ENCODE data around the gene FBXL17. TPM values are rescaled to one million over a fixed set of nuclear protein-coding genes. Genes with fewer than 3 reads are reported as not detected.

The FBXL17 gene
- total and polyA plus RNA-seq, 3 experiments from 2014 or later: 6.4 to 8.2 (median 6.9) TPM

DNA sequence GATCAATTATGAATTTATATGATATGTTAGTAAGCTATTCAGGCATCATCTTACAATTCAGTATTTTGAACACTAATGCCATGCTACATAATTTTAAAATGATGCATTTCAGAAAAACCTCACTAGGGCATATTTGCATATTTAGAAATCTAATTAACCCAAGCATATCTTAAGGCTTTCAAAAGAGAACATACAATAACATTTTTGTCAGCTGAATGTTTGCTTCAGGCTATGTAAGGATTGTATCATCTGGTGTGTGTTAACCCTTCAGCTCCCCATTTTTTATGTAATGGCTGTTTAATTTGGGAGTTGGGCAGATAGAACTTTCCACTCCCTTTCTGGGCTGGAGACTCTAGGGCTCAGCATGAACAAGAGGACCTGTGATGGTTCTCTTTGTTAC is 412.1 kb downstream of the FBXL17 start:
- no peaks in the 10 kb centered on the region for H3K4me1 ChIP-seq (ENCODE audit: insufficient read depth, low read length)
- no peaks in the 10 kb centered on the region for H3K27me3 ChIP-seq (ENCODE audit: insufficient read depth, low read length, poor library complexity, severe bottlenecking)
- Mint-ChIP-seq H3K4me3 (no peak overlapping the region), H3K4me1 (peaks cover 0 to 1% (median 0%) of the 10 kb centered on the region in 3 donors), H3K36me3 (peaks cover 0 to 15% (median 10%) of the 10 kb centered on the region in 3 donors), H3K9me3 (no peaks in the 10 kb centered on the region), H3K27ac (no peak overlapping the region), H3K27me3 (no peaks in the 10 kb centered on the region)
- H3K9me3 ChIP-seq (ENCODE audit: low read length): no peaks in the 10 kb centered on the region
- H3K4me3 ChIP-seq (ENCODE audit: low read length): no peak overlapping the region
- H3K36me3 ChIP-seq (ENCODE audit: insufficient read depth, low read length): no peaks in the 10 kb centered on the region
- DNase-seq: no peak
- H3K27ac ChIP-seq (ENCODE audit: low read depth, low read length): no peak overlapping the region
- ChIA-PET POLR2A (no interaction called here), CTCF (no interaction called here)

DNA sequence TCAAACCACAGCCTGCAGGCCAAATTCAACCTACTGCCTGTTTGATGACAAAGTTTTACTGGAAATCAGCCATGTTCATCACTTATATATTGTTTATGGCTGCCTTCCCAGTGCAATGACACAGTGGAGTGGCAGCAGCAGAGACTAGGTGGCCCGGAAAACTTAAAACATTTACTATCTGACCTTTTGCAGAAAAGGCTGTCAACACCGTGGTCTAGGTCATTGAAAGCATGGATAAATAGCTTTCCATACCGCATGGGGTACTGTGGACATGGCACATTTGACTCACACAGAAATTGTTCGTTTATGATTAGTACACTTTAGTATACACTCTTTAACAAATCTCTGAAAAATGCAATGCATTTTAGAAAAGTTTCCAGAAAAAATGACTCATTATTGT is 412.9 kb downstream of the FBXL17 start:
- Histone ChIP-seq H3K4me3 (ENCODE audit: low read length) (no peak overlapping the region), H3K27me3 (ENCODE audit: insufficient read depth, low read length, poor library complexity, severe bottlenecking) (no peaks in the 10 kb centered on the region), H3K27ac (ENCODE audit: low read depth, low read length) (no peak overlapping the region), H3K4me1 (ENCODE audit: insufficient read depth, low read length) (no peaks in the 10 kb centered on the region), H3K9me3 (ENCODE audit: low read length) (no peaks in the 10 kb centered on the region), H3K36me3 (ENCODE audit: insufficient read depth, low read length) (no peaks in the 10 kb centered on the region)
- no peak for DNase-seq
- peaks cover 0 to 15% (median 10%) of the 10 kb centered on the region in 3 donors for H3K36me3 Mint-ChIP-seq
- peaks cover 0 to 1% (median 0%) of the 10 kb centered on the region in 3 donors for H3K4me1 Mint-ChIP-seq
- H3K4me3 Mint-ChIP-seq: no peak overlapping the region
- no peak overlapping the region for H3K27ac Mint-ChIP-seq
- ChIA-PET CTCF (no interaction called here), POLR2A (no interaction called here)
- H3K27me3 Mint-ChIP-seq: no peaks in the 10 kb centered on the region
- H3K9me3 Mint-ChIP-seq: no peaks in the 10 kb centered on the region

DNA sequence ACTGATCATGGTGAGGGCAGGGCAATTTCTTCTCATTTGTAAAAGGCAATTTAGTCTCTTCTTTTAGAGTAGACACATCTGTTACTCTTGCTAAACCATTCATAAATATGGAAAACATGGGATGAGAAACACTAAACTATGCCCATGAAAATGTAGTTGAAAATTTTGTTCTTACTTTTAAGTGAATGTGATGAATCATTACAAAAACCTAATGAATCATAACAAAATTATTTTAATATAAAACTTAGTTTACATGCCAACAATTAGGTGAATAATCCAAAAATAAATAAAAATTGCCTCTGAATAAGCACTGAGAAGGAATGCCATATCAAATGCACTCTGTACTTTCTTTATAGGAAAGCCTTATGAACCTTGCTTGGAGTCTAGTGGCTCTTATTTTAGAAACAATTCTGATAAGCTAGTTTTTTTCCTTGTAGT is 413.5 kb downstream of the FBXL17 start:
- ChIA-PET POLR2A (no interaction called here), CTCF (no interaction called here)
- Histone ChIP-seq H3K36me3 (ENCODE audit: insufficient read depth, low read length) (no peaks in the 10 kb centered on the region), H3K9me3 (ENCODE audit: low read length) (no peaks in the 10 kb centered on the region), H3K4me3 (ENCODE audit: low read length) (no peak overlapping the region), H3K4me1 (ENCODE audit: insufficient read depth, low read length) (no peaks in the 10 kb centered on the region), H3K27ac (ENCODE audit: low read depth, low read length) (no peak overlapping the region), H3K27me3 (ENCODE audit: insufficient read depth, low read length, poor library complexity, severe bottlenecking) (no peaks in the 10 kb centered on the region)
- Mint-ChIP-seq H3K9me3 (no peaks in the 10 kb centered on the region), H3K27ac (no peak overlapping the region), H3K4me1 (peaks cover 0 to 1% (median 0%) of the 10 kb centered on the region in 3 donors), H3K4me3 (no peak overlapping the region), H3K27me3 (no peaks in the 10 kb centered on the region), H3K36me3 (peaks cover 0 to 15% (median 10%) of the 10 kb centered on the region in 3 donors)
- no peak for DNase-seq

DNA sequence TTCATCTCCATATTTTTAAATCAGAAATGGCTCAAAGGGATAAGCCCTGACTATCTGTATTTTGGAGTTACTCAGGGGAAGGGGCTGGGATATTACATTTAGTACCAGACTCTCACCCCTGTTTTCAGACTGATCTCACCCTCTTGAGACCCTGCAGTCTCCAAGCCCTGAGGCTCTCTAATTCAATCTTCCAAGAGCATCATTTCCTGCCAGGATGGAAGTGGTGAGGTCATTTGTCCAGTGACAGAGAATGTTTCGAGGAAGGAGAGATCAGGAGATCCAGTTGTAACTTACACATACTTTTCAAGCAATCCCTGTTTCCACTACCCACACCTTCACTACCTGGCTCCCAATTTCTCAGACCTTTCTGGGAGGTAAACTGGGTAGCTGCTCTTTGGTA is 415.7 kb downstream of the FBXL17 start:
- DNase-seq: no peak
- Mint-ChIP-seq H3K36me3 (peaks cover 0 to 7% (median 4%) of the 10 kb centered on the region in 3 donors), H3K4me1 (peaks cover 0 to 1% (median 0%) of the 10 kb centered on the region in 3 donors), H3K27me3 (no peaks in the 10 kb centered on the region), H3K9me3 (no peaks in the 10 kb centered on the region), H3K4me3 (no peak overlapping the region), H3K27ac (peak overlapping the region in 1 of 8 donors; percentile 87)
- H3K27me3 ChIP-seq (ENCODE audit: insufficient read depth, low read length, poor library complexity, severe bottlenecking): no peaks in the 10 kb centered on the region
- H3K4me3 ChIP-seq (ENCODE audit: low read length): no peak overlapping the region
- no peaks in the 10 kb centered on the region for H3K4me1 ChIP-seq (ENCODE audit: insufficient read depth, low read length)
- H3K36me3 ChIP-seq (ENCODE audit: insufficient read depth, low read length): no peaks in the 10 kb centered on the region
- H3K27ac ChIP-seq (ENCODE audit: low read depth, low read length): no peak overlapping the region
- no peaks in the 10 kb centered on the region for H3K9me3 ChIP-seq (ENCODE audit: low read length)
- ChIA-PET CTCF (no interaction called here), POLR2A (no interaction called here)

DNA sequence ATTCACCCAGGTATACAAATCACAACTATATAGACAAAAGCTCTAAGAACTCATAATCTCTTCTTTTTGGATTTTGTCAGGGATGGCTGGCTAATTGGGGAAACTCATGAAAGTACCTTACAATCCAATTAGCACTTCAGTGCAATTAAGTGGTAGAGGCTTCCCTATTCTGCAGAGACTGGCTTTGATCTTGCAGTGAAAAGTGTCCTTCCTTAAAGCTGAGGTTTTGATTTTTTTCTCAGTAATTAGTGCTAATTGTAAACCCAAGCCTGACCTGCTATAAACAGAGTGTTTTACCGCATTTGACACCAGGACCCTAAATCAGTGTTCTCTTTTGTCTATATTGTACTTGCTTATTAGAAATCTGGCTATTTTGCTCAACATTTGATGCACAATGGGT is 417.2 kb downstream of the FBXL17 start:
- Mint-ChIP-seq H3K27ac (no peak overlapping the region), H3K4me1 (peaks cover 0 to 1% (median 0%) of the 10 kb centered on the region in 3 donors), H3K27me3 (no peaks in the 10 kb centered on the region), H3K9me3 (no peaks in the 10 kb centered on the region), H3K36me3 (peaks cover 0 to 7% (median 0%) of the 10 kb centered on the region in 3 donors), H3K4me3 (no peak overlapping the region)
- DNase-seq: no peak
- Histone ChIP-seq H3K4me1 (ENCODE audit: insufficient read depth, low read length) (no peaks in the 10 kb centered on the region), H3K4me3 (ENCODE audit: low read length) (no peak overlapping the region), H3K27ac (ENCODE audit: low read depth, low read length) (no peak overlapping the region), H3K27me3 (ENCODE audit: insufficient read depth, low read length, poor library complexity, severe bottlenecking) (no peaks in the 10 kb centered on the region), H3K36me3 (ENCODE audit: insufficient read depth, low read length) (no peaks in the 10 kb centered on the region), H3K9me3 (ENCODE audit: low read length) (no peaks in the 10 kb centered on the region)
- ChIA-PET POLR2A (no interaction called here), CTCF (no interaction called here)

DNA sequence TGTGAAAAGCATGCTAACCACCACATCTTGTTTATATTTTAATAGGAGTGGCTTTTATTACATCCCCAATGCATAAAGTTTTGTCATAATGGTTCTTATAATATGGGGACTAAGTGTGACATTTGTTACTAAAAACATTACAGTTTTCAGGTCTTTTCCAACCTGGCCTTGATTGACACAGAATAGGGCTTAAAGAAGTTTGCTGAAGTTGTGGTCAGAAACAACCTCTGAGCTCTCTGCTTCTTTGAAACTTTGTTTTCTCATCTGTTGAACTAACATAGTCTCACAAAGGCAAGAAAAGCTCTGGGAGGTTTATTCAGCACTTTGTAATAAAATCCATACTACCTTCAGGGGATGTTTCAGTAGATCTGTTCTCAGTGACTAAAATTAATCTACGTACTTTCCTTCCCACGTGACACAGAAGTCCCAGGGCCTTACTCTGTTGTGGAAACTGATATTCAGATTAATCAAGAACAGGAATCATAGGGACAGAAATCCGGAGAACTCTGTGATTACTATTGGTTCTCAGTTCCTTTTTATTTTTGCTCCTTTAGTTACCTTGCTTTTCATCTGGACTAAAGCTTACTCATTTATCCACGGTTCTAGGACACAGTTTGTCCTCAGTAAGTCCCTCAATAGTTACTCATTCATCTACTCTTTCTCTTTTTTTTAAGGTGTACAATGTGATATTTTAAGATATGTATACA is 422.2 kb downstream of the FBXL17 start:
- Mint-ChIP-seq H3K27ac (peak overlapping the region in 1 of 8 donors; percentile 51), H3K4me3 (no peak overlapping the region), H3K9me3 (no peaks in the 10 kb centered on the region), H3K4me1 (no peaks in the 10 kb centered on the region), H3K36me3 (peaks cover 0 to 6% (median 2%) of the 10 kb centered on the region in 3 donors), H3K27me3 (no peaks in the 10 kb centered on the region)
- Histone ChIP-seq H3K27me3 (ENCODE audit: insufficient read depth, low read length, poor library complexity, severe bottlenecking) (no peaks in the 10 kb centered on the region), H3K27ac (ENCODE audit: low read depth, low read length) (no peak overlapping the region), H3K36me3 (ENCODE audit: insufficient read depth, low read length) (no peaks in the 10 kb centered on the region), H3K9me3 (ENCODE audit: low read length) (no peaks in the 10 kb centered on the region), H3K4me1 (ENCODE audit: insufficient read depth, low read length) (no peaks in the 10 kb centered on the region), H3K4me3 (ENCODE audit: low read length) (no peak overlapping the region)
- ChIA-PET CTCF (no interaction called here), POLR2A (no interaction called here)
- DNase-seq: no peak

DNA sequence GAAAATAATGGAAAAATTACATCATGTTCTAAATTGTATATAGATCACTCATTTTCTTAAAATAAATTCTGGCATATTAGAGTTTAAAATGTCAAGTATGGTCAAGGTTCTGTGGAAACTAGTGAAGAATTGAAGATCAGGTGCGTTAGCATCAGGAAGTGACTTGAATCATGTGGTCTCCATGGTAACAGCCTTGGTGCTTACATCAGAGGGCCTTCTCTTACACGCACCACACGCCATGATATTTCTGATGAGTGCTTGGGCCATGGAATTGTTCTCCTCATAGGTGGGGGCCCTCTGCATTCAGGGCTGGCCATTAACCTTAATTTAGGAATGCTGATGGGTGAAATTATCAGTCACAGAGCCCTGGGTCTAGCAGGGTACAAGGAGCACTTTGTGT is 423.0 kb downstream of the FBXL17 start:
- Mint-ChIP-seq H3K27ac (no peak overlapping the region), H3K4me1 (no peaks in the 10 kb centered on the region), H3K4me3 (no peak overlapping the region), H3K36me3 (peaks cover 0 to 6% (median 2%) of the 10 kb centered on the region in 3 donors), H3K9me3 (no peaks in the 10 kb centered on the region), H3K27me3 (no peaks in the 10 kb centered on the region)
- no peaks in the 10 kb centered on the region for H3K36me3 ChIP-seq (ENCODE audit: insufficient read depth, low read length)
- H3K27me3 ChIP-seq (ENCODE audit: insufficient read depth, low read length, poor library complexity, severe bottlenecking): no peaks in the 10 kb centered on the region
- no peak overlapping the region for H3K4me3 ChIP-seq (ENCODE audit: low read length)
- POLR2A ChIA-PET: no interaction called here
- H3K9me3 ChIP-seq (ENCODE audit: low read length): no peaks in the 10 kb centered on the region
- no peaks in the 10 kb centered on the region for H3K4me1 ChIP-seq (ENCODE audit: insufficient read depth, low read length)
- DNase-seq: no peak
- CTCF ChIA-PET: no interaction called here
- no peak overlapping the region for H3K27ac ChIP-seq (ENCODE audit: low read depth, low read length)

DNA sequence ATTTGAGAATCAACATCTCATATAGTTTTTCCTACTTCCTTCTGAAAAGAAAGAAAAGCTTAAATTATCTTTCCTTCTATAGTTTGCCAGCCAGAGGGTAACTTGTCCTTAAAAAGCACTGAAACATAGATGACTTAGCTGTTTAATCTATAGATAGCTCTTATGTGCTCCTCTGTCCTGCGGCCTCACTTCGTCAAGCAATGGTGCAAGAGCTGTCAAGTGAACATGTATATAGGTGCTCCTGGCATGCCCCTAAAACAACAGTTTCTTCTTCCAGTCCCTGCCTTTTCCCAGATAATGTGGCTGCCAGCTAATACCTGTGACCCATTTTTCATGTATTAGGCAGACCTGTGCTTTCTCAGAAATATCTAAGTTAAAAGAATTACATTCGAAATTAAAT is 423.5 kb downstream of the FBXL17 start:
- Histone ChIP-seq H3K4me1 (ENCODE audit: insufficient read depth, low read length) (no peaks in the 10 kb centered on the region), H3K27ac (ENCODE audit: low read depth, low read length) (no peak overlapping the region), H3K36me3 (ENCODE audit: insufficient read depth, low read length) (no peaks in the 10 kb centered on the region), H3K27me3 (ENCODE audit: insufficient read depth, low read length, poor library complexity, severe bottlenecking) (no peaks in the 10 kb centered on the region), H3K4me3 (ENCODE audit: low read length) (no peak overlapping the region), H3K9me3 (ENCODE audit: low read length) (no peaks in the 10 kb centered on the region)
- H3K4me3 Mint-ChIP-seq: no peak overlapping the region
- no peaks in the 10 kb centered on the region for H3K4me1 Mint-ChIP-seq
- H3K27ac Mint-ChIP-seq: no peak overlapping the region
- POLR2A ChIA-PET: no interaction called here
- no peaks in the 10 kb centered on the region for H3K9me3 Mint-ChIP-seq
- DNase-seq: no peak
- no peaks in the 10 kb centered on the region for H3K27me3 Mint-ChIP-seq
- CTCF ChIA-PET: no interaction called here
- peaks cover under 1 to 9% (median 2%) of the 10 kb centered on the region in 3 donors for H3K36me3 Mint-ChIP-seq
